NT2/D1 (cell line): ENCODE measurements around the gene LRRC3C.

ENCODE experiments used
- SUZ12 ChIP-seq: IDR thresholded peaks from 2 replicates; pipeline ENCODE4 v1.6.1; 2011; ENCODE audit not compliant: insufficient read length, insufficient read depth; ENCODE audit errors: extremely low read depth
- YY1 ChIP-seq: IDR thresholded peaks from 2 replicates; pipeline ENCODE4 v1.6.1; 2011; ENCODE audit not compliant: insufficient read length, insufficient read depth
- ZNF274 ChIP-seq: IDR thresholded peaks from 2 replicates; pipeline ENCODE4 v1.6.1; 2011; ENCODE audit warnings: mild to moderate bottlenecking, low read depth, low read length

GRCh38 chr17:39926135-39926587, 1.4 kb upstream of the LRRC3C start:
- TF ChIP-seq YY1 (no peak), SUZ12 (no peak), ZNF274 (no peak)
